ENCODE data around the gene SAV1.
A peak's percentile ranks its signal among the peaks of the same experiment; 100 is the strongest.
"Not testable (repeated sequence)": the region's sequence is repeated elsewhere in the genome, so short reads cannot be mapped to it uniquely, and the experiment has no call there.

The SAV1 gene

GRCh38 chr14:50665300-50665699 is 2.8 kb downstream of the SAV1 start:
- DNase-seq (ENCODE audit: low spot score) = not testable (repeated sequence)

DNA sequence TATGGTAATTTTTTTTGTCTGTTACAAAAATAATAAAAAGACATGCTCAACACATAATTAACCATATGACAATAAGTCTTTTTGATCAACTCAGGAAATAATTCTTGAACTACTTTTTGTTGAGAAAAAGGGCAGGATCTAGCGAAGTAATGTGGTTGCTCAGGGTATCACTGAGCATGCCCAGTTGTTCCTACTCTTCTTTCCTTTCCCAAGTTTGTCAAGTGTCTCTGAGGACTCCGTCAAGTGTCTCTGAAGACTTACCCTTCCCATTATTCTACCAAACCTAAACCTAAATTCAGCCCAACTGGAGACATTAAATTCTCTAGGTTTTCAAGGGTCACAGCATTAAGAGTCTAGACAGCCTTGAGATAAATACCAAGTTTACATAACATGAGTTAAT is 3.5 kb downstream of the SAV1 start:
- not testable (repeated sequence) for DNase-seq (ENCODE audit: low spot score)

DNA sequence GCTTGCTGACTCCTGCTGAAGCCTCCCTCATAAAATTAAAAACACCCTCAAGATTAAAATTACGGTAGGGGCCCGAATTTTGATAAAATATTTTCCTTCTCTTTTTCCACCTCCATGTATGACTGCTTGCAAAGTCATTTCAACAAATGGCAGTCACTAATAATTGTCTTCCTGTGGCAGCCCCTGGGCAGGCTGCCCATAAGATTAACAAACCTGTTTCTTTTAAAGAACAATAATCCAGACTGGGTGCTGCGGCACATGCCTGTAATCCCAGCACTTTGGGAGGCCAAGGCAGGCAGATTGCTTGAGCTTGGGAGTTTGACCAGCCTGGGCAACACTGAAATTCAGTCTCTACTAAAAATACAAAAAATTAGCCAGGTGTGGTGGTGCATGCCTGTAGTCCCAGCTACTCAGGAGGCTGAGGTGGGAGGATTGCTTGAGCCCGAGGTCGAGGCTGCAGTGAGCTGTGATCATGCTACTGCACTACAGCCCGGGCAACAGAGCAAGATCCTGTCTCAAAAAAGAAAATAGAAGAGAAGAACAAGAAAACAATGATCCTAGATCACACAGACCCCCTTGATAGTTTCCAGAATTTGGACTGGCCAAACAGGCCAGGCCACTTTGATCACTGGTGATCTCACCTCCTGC is 8.7 kb downstream of the SAV1 start:
- no peak for DNase-seq (ENCODE audit: low spot score)

- peak; percentile 35 for DNase-seq (ENCODE audit: low spot score)
Measured at GRCh38 chr14:50658203-50658602, 9.9 kb downstream of the SAV1 start.

GRCh38 chr14:50657753-50658152 is 10.4 kb downstream of the SAV1 start:
- peak; percentile 15 for DNase-seq (ENCODE audit: low spot score)

DNA sequence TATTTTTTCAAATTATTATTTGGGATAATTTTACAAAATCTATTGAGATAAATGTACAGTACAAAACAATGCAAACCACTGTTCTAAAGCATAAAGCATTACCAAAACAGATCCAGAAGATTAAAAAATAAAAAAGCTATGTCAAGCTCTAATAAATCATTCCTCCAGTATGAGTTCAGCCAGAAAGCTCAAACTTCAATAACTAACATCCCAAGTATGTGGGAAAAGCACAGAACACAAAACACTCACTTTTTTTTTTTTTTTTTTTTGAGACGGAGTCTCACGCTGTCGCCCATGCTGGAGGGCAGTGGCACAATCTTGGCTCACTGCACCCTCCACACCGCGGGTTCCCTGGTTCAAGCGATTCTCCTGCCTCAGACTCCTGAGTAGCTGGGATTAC is 11.3 kb downstream of the SAV1 start:
- DNase-seq (ENCODE audit: low spot score) = peak; percentile 16

DNA sequence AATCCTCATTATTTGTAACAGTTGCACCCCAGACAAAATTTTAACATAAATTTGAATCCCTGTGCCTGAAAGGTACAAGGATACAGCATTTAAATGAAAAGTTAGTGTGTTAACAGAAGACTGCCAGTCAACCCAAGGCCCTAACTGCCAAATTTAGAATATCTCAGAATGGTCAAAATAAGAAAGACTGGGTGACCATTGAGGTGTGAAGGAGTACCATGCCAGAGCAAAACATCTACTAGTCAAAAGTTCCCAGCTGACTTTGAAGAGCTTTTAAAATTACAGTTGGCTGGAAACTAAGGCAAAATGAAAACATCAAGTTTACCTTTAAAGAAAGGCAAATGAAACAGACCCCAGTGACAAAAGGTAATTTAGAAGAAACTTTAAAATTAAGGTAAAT is 18.4 kb downstream of the SAV1 start:
- DNase-seq (ENCODE audit: low spot score) = no peak

DNA sequence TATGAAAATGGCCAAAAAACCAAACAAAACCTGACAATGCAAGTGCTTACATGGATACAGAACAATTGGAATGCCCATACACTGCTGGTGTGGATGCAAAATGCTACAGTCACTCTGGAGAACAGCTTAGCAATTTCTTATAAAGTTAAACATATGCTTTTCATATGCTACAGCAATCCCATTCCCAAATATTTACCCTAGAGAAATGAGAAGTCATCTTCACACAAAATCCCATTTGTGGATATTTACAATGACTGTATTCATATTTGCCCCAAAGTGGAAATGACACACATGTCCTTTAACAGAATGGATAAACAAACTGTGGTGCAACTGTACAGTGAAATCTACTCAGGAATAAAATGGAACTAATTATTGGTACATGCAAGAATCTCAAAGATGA is 20.4 kb downstream of the SAV1 start:
- DNase-seq (ENCODE audit: low spot score) = peak; percentile 5

- no peak for DNase-seq (ENCODE audit: low spot score)
Measured at GRCh38 chr14:50647282-50647681, 20.8 kb downstream of the SAV1 start.

GRCh38 chr14:50635141-50635540 is 33.0 kb downstream of the SAV1 start:
- no peak for DNase-seq (ENCODE audit: low spot score)

GRCh38 chr14:50633954-50634353 is 34.2 kb downstream of the SAV1 start:
- no peak for DNase-seq (ENCODE audit: low spot score)

DNA sequence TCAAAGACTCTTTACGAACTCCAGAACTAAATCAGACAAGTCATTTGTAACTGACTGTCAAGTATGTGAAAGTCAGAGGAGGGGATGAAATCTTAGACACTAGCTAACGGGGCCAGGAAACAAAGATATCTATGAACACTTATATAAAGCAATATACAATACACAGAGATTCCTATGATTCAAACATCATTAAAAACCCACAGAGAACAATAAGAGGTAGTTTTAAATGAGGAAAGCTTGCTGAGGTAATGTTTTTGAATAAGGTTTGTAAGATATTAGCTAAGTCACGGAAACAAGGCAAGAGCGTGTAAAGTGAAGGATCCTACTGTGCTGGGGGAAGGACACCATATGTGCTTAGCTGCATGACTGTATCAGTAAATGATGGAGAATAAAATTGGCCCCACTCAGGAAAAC is 36.7 kb downstream of the SAV1 start:
- DNase-seq (ENCODE audit: low spot score) = no peak

GRCh38 chr14:50624947-50625346 is 43.2 kb downstream of the SAV1 start:
- not testable (repeated sequence) for DNase-seq (ENCODE audit: low spot score)

GRCh38 chr14:50624447-50624846 is 43.7 kb downstream of the SAV1 start:
- no peak for DNase-seq (ENCODE audit: low spot score)

- DNase-seq (ENCODE audit: low spot score) = no peak
Measured at GRCh38 chr14:50622978-50623377, 45.1 kb downstream of the SAV1 start.

DNA sequence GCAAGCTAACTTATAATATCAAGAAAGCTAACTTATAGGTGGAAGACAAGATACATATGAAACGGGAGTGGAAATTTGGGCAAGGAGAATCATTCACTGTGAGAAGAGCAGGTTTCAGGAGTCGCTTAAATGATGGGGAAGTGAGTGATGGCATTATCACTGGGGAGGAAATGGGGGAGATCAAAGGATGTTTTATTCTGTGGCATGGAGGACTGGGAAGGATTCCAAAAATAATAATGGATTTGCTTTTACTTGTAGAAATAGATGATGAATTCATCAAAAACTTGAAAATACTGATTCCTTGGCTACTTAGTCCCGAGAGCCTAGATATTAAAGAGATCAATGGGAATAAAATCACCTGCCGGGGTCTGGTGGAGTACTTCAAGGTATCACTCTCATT is 47.8 kb downstream of the SAV1 start:
- no peak for DNase-seq (ENCODE audit: low spot score)

DNA sequence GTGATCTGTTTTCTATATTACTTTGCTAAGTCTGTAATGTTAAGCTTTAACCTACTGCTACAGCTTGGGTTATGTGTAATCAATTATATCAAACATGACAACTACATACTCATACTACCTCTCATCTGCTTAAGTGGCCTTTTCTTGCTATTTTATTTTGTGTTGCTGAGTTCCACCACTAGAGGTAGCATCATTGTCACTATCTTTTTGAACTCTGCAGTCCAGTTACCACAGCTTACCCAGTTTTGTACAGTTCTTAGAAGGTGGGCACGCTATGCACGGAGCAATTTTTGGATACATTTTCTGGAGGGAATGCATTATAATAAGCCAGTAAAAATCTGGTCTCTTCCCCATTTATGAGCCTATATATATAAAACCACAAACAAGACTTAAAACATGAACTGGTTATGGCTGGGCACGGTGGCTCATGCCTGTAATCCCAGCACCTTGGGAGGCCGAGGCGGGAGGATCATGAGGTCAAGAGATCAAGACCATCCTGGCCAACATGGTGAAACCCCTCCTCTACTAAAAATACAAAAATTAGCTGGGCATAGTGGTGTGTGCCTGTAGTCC is 48.5 kb downstream of the SAV1 start:
- DNase-seq (ENCODE audit: low spot score) = peak; percentile 61

GRCh38 chr14:50616275-50616674 is 51.8 kb downstream of the SAV1 start:
- no peak for DNase-seq (ENCODE audit: low spot score)

DNA sequence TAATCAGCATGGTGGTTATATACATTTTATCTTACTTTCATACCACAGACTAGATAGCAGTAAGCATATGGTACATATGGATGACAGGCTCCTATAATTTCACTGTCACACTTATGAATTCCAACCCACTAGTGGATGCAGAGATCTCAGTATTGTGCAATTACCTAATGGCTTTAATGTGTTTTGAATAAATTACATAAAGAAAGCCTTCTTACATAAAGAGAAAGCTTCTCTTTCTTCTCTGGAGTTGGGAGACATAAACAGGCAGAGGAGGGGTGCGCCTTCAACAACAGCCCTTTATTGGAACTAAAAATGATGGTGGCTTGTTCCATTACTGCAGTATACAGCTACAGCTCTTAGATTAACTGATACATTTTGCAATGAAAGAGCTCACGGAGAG is 52.6 kb downstream of the SAV1 start:
- no peak for DNase-seq (ENCODE audit: low spot score)

DNA sequence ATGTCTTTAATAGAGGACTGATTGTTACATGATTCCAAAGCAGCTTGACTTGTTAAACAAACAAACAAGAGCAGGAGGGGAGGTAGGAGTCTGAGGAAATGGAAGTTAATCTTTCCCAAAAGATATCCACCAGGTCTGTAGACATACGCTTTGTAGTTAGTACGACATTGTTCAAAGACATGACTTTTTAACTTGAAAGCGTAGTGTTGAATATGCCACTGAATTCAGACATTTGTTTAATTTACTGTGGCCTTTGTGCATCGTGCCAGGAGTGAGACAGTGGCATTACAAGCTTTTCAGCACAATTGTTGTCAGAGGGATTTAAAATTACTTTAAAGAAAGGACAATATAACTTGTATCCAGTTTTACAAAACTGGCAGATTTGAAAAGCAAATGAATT is 53.0 kb downstream of the SAV1 start:
- no peak for DNase-seq (ENCODE audit: low spot score)

DNA sequence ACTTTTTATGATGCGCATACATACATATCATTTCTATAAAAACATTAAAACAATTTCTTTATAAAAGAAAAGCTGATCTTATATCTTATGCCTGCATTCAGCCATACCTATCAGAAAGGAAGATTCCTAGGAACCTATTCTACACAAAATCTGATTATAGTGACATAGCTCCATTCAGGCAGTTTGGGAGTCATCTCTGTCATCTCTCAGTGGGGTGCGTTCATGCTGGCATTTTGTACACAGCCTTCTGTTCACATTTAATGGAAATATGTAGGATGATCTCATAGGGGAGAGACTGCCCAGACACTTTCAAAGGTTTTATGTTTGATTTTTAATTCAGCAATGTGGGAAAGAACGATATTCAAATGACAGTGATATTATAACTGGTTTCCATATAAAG is 55.3 kb downstream of the SAV1 start:
- DNase-seq (ENCODE audit: low spot score) = no peak

GRCh38 chr14:50610465-50610864 is 57.6 kb downstream of the SAV1 start:
- no peak for DNase-seq (ENCODE audit: low spot score)

DNA sequence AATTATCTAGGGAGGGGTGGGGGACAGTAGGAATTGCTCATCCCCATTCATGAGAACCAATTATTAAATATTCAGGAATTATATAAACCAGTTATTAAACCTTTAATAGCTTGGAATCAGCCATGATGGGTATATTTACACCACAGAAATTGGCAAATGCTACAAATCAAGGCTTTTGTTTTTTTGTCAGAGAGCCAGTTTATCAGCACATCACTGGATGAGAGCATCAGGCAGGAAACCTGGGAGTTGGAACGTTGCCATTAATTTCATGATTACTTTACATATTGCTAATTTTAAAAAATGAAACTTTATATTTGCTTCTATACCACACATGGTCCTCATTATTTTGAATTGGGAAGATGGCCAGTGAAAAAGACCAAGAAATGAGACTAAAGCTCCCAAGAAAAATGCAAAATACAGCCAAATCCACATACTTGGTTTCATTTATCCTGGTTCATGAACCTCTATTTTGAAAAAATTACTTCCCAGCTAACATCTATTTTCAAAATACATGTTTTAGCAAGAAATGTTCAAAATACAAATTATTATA is 59.7 kb downstream of the SAV1 start:
- peak; percentile 25 for DNase-seq (ENCODE audit: low spot score)

DNA sequence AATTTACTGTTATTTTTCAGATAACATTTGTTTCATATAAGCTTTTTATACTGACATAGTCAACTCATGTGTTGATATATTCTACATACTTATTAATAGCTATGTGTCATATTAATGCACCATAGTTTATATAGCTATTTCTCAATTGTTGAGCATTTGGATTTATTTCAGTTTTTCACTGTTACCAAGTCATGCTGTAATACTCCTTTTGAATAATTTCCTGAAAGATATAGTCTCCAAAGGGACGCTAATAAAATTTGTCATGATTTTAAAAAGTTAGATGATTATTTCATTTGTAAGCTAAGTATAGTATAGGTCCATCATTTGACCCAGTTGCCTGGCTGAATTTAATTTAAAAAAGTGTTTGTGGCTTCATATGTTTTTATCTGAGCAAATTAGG is 60.3 kb downstream of the SAV1 start:
- DNase-seq (ENCODE audit: low spot score) = no peak
